Mucosa of gallbladder (tissue), 1 donor: Measurements from ENCODE around the gene ADGRL4. TPM values are rescaled to one million over a fixed set of nuclear protein-coding genes. Genes with fewer than 3 reads are reported as not detected.
"Not testable (repeated sequence)": the region's sequence is repeated elsewhere in the genome, so short reads cannot be mapped to it uniquely, and the experiment has no call there.

ENCODE experiments used
- DNase-seq: peaks from one replicate; pipeline ENCODE4 v3.0.0-alpha.2; 2020; ENCODE audit warnings: low spot score
- total RNA-seq: library from RNA; stranded (reverse); gene quantifications from one replicate; pipeline ENCODE4 v1.2.1, GENCODE V29; 2021
- donor health status: DM: no; HTN: no; CAD: no.

Gene ADGRL4
- 9.3 TPM for total RNA-seq

- DNase-seq, result peak; percentile 11
Observed at GRCh38 chr1:79006564-79006963, at the start of gene ADGRL4. TSS of gene ADGRL4 (minus strand) at chr1:79006730. CDS start at chr1:79006654, 76 bp downstream.

- DNase-seq, result no peak
Observed at GRCh38 chr1:79055856-79056255, 49.3 kb upstream of the ADGRL4 start.

- DNase-seq, result no peak
Observed at GRCh38 chr1:79052829-79053449, 46.4 kb upstream of the ADGRL4 start.

GRCh38 chr1:79044974-79045650 lies 38.6 kb upstream of the ADGRL4 start:
- DNase-seq, result no peak

- no peak for DNase-seq
Observed at GRCh38 chr1:79043506-79043905, 37.0 kb upstream of the ADGRL4 start.

- no peak for DNase-seq
Observed at GRCh38 chr1:79042539-79042938, 36.0 kb upstream of the ADGRL4 start.

- DNase-seq, result no peak
Observed at GRCh38 chr1:79042117-79042516, 35.6 kb upstream of the ADGRL4 start.

- no peak for DNase-seq
Observed at GRCh38 chr1:79041666-79042065, 35.1 kb upstream of the ADGRL4 start.

GRCh38 chr1:79040424-79041082 lies 34.0 kb upstream of the ADGRL4 start:
- no peak for DNase-seq

GRCh38 chr1:79037085-79037484 lies 30.6 kb upstream of the ADGRL4 start:
- no peak for DNase-seq

GRCh38 chr1:79012500-79012899 lies 6.0 kb upstream of the ADGRL4 start:
- no peak for DNase-seq

- DNase-seq, result no peak
Observed at GRCh38 chr1:79010589-79010988, 4.1 kb upstream of the ADGRL4 start.

GRCh38 chr1:79005945-79006344 lies 585 bp downstream of the ADGRL4 start:
- no peak for DNase-seq

GRCh38 chr1:79004916-79005315 lies 1.6 kb downstream of the ADGRL4 start:
- no peak for DNase-seq

- no peak for DNase-seq
Observed at GRCh38 chr1:78996791-78997190, 9.7 kb downstream of the ADGRL4 start.

GRCh38 chr1:78987042-78987441 lies 19.5 kb downstream of the ADGRL4 start:
- DNase-seq, result no peak

GRCh38 chr1:78980511-78980910 lies 26.0 kb downstream of the ADGRL4 start:
- DNase-seq, result no peak

- DNase-seq, result no peak
Observed at GRCh38 chr1:78972723-78973122, 33.8 kb downstream of the ADGRL4 start.

- not testable (repeated sequence) for DNase-seq
Observed at GRCh38 chr1:78967091-78967490, 39.4 kb downstream of the ADGRL4 start.

- DNase-seq, result no peak
Observed at GRCh38 chr1:78958711-78959110, 47.8 kb downstream of the ADGRL4 start.

GRCh38 chr1:78950826-78951225 lies 55.7 kb downstream of the ADGRL4 start:
- no peak for DNase-seq

- no peak for DNase-seq
Observed at GRCh38 chr1:78949227-78949626, 57.3 kb downstream of the ADGRL4 start.

GRCh38 chr1:78919150-78919549 lies 87.4 kb downstream of the ADGRL4 start:
- DNase-seq, result no peak
